Liver (tissue), 9 donors: Measurements from ENCODE around the gene INPP5E. TPM values are rescaled to one million over a fixed set of nuclear protein-coding genes. Genes with fewer than 3 reads are reported as not detected.

Experiments used
- DNase-seq: peaks from one replicate; pipeline ENCODE4 v3.0.0-alpha.2; 2017; ENCODE audit warnings: low spot score
- H3K27ac ChIP-seq, 2 donors: one replicate each; pipeline ENCODE4 v1.7.0; 2013; ENCODE audit warnings: inconsistent platforms in 2 of 2, low read length in 2 of 2, control low read depth in 1 of 2, low read depth in 1 of 2, mild to moderate bottlenecking in 1 of 2
- H3K27me3 ChIP-seq, 4 donors: one replicate each; pipeline versions ENCODE4 v1.6.1 to v1.7.0; 2013; ENCODE audit warnings: low read length in 3 of 4, inconsistent platforms in 1 of 4, mild to moderate bottlenecking in 1 of 4, moderate library complexity in 1 of 4; ENCODE audit not compliant: control insufficient read depth in 4 of 4, insufficient read depth in 4 of 4
- H3K36me3 ChIP-seq, 4 donors: one replicate each; pipeline versions ENCODE4 v1.6.1 to v1.7.0; 2013; ENCODE audit warnings: low read length in 3 of 4, mild to moderate bottlenecking in 3 of 4, low read depth in 1 of 4, moderate library complexity in 1 of 4; ENCODE audit not compliant: control insufficient read depth in 4 of 4, insufficient read depth in 3 of 4
- H3K4me1 ChIP-seq, 4 donors: one replicate each; pipeline versions ENCODE4 v1.6.1 to v1.7.0; 2013; ENCODE audit warnings: low read length in 3 of 4, mild to moderate bottlenecking in 3 of 4, moderate library complexity in 1 of 4; ENCODE audit not compliant: control insufficient read depth in 4 of 4, insufficient read depth in 4 of 4
- H3K4me3 ChIP-seq, 3 donors: one replicate each; pipeline versions ENCODE4 v1.6.1 to v1.7.0; 2013; ENCODE audit warnings: low read length in 3 of 3, control low read depth in 1 of 3, low read depth in 1 of 3, mild to moderate bottlenecking in 1 of 3
- H3K9ac ChIP-seq, 2 donors: one replicate each; pipeline ENCODE4 v1.7.0; 2013; ENCODE audit warnings: low read length in 2 of 2, mild to moderate bottlenecking in 2 of 2, moderate library complexity in 2 of 2, control low read depth in 1 of 2, low read depth in 1 of 2
- H3K9me3 ChIP-seq, 4 donors: one replicate each; pipeline versions ENCODE4 v1.6.1 to v1.7.0; 2013; ENCODE audit warnings: low read length in 3 of 4; ENCODE audit not compliant: control insufficient read depth in 4 of 4
- ATF3 ChIP-seq: IDR thresholded peaks from 2 replicates; pipeline ENCODE4 v1.6.1; 2016; ENCODE audit warnings: antibody characterized with exemption
- CTCF ChIP-seq: fragments of 150-350 bp; IDR thresholded peaks from 2 replicates; pipeline ENCODE4 v1.5.1; 2017; ENCODE audit warnings: improper control_type of control experiment, low read depth, low read length; ENCODE audit not compliant: missing input control
- EGR1 ChIP-seq, 2 donors: IDR thresholded peaks; 2 replicates each; pipeline ENCODE4 v1.6.1; 2016 to 2018; ENCODE audit warnings: antibody characterized with exemption in 2 of 2, low read depth in 2 of 2
- FOXA1 ChIP-seq: IDR thresholded peaks from 2 replicates; pipeline ENCODE4 v1.6.1; 2016; ENCODE audit warnings: antibody characterized with exemption
- GABPA ChIP-seq, 2 donors: IDR thresholded peaks in 1 of 2; conservative IDR thresholded peaks in 1 of 2; 2 replicates each; pipeline ENCODE4 v1.6.1; 2016; ENCODE audit warnings: antibody characterized with exemption in 2 of 2, mild to moderate bottlenecking in 1 of 2, moderate library complexity in 1 of 2
- HNF4A ChIP-seq, 2 donors: conservative IDR thresholded peaks; 2 replicates each; pipeline ENCODE4 v1.6.1; 2016; ENCODE audit warnings: antibody characterized with exemption in 2 of 2, mild to moderate bottlenecking in 2 of 2
- HNF4G ChIP-seq: IDR thresholded peaks from 2 replicates; pipeline ENCODE4 v1.6.1; 2016; ENCODE audit warnings: antibody characterized with exemption
- JUND ChIP-seq, 2 donors: IDR thresholded peaks; 2 replicates each; pipeline ENCODE4 v1.6.1; 2016; ENCODE audit warnings: antibody characterized with exemption in 2 of 2
- RAD21 ChIP-seq, 2 donors: IDR thresholded peaks; 2 replicates each; pipeline ENCODE4 v1.6.1; 2016; ENCODE audit warnings: antibody characterized with exemption in 2 of 2, mild to moderate bottlenecking in 2 of 2
- REST ChIP-seq: IDR thresholded peaks from 2 replicates; pipeline ENCODE4 v1.6.1; 2016; ENCODE audit warnings: antibody characterized with exemption, mild to moderate bottlenecking
- RXRA ChIP-seq, 2 donors: IDR thresholded peaks; 2 replicates each; pipeline ENCODE4 v1.6.1; 2017 to 2018; ENCODE audit warnings: antibody characterized with exemption in 2 of 2, mild to moderate bottlenecking in 1 of 2
- SP1 ChIP-seq: IDR thresholded peaks from 2 replicates; pipeline ENCODE4 v1.6.1; 2018; ENCODE audit warnings: antibody characterized with exemption, mild to moderate bottlenecking
- YY1 ChIP-seq: IDR thresholded peaks from 2 replicates; pipeline ENCODE4 v1.6.1; 2016; ENCODE audit warnings: antibody characterized with exemption, mild to moderate bottlenecking
- WGBS: extraction: QIAGEN DNeasy Blood & Tissue Kit; methylation state at CpG from one replicate; pipeline ENCODE4 v1.1.7; 2013; 5-methylcytosine and 5-hydroxymethylcytosine counted together
- polyA plus RNA-seq, 2 donors: library from polyadenylated mRNA; stranded (reverse) in 1 of 2; unstranded in 1 of 2; fragments of 200-250 nt in 1 of 2; fragments of >200 nt in 1 of 2; fragmentation: Nextera tagmentation in 1 of 2; extraction: Ambion mirVana in 1 of 2; gene quantifications; one replicate each; pipeline versions ENCODE4 v1.2.1 to v1.2.3, GENCODE V29; 2013 to 2015
- total RNA-seq, 2 donors: library from RNA; depleted of rRNA; stranded (reverse); fragments of >200 nt; gene quantifications; one replicate each; pipeline ENCODE4 v1.2.3, GENCODE V29; 2014
- donor health status: healthy.
- donor health status: healthy.
- donor health status: healthy.
- donor health status: healthy.
- donor health status: healthy.

Gene INPP5E
- total RNA-seq = 1 to 10 TPM; 3.1 to 3.3 TPM
- polyA plus RNA-seq = 1 to 10 TPM; 1.0 to 2.7 TPM

- H3K27ac ChIP-seq = peak within 1 kb of the TSS; percentile 79 to 80
- peaks cover 12 to 31% (median 21%) of the 10 kb centered on the region in 4 donors for H3K36me3 ChIP-seq
- H3K4me3 ChIP-seq = peak within 1 kb of the TSS; percentile 56 to 78 (median 73)
- H3K9ac ChIP-seq = peak within 1 kb of the TSS; percentile 33 to 61
- DNase-seq = peak; percentile 92
- peaks cover 14 to 60% (median 53%) of the 10 kb centered on the region in 4 donors for H3K4me1 ChIP-seq
- 5% methylated on average over 90 of the region's 90 CpGs for WGBS
- no peaks in the 10 kb centered on the region for H3K9me3 ChIP-seq
- TF ChIP-seq CTCF (peak; percentile 65), RAD21 (IDR thresholded peaks at IDR 0.05) (no peak), HNF4A (conservative IDR thresholded peaks at IDR 0.05) (no peak), SP1 (peak; percentile 20), YY1 (no peak)
- H3K27me3 ChIP-seq = no peaks in the 10 kb centered on the region
Observed at GRCh38 chr9:136439481-136440408, at the start of gene INPP5E. TSS of gene INPP5E (minus strand) at chr9:136439845. CDS start at chr9:136439419, 426 bp downstream.

- Histone ChIP-seq H3K36me3 (no peaks in the 10 kb centered on the region), H3K27me3 (no peaks in the 10 kb centered on the region), H3K4me3 (no peak overlapping the region), H3K27ac (peak overlapping the region; percentile 10 to 32), H3K9ac (peak overlapping the region in 1 of 2 donors; percentile 4), H3K4me1 (peaks cover 12 to 52% (median 38%) of the 10 kb centered on the region in 4 donors), H3K9me3 (no peaks in the 10 kb centered on the region)
- 16% methylated on average over 22 of the region's 22 CpGs for WGBS
- TF ChIP-seq REST = no peak
- peak; percentile 96 to 98 for TF ChIP-seq RAD21 (IDR thresholded peaks at IDR 0.05)
- TF ChIP-seq HNF4A (conservative IDR thresholded peaks at IDR 0.05) = peak in 1 of 2 donors; percentile 6
- TF ChIP-seq CTCF = peak; percentile 96
- no peak for TF ChIP-seq EGR1 (IDR thresholded peaks at IDR 0.05; ENCODE audit: low read depth in 2 of 2)
- TF ChIP-seq GABPA (IDR thresholded peaks at IDR 0.05 in 1 of 2, conservative IDR thresholded peaks at IDR 0.05 in 1 of 2) = no peak
- peak; percentile 17 to 43 for TF ChIP-seq RXRA (IDR thresholded peaks at IDR 0.05)
- TF ChIP-seq JUND (IDR thresholded peaks at IDR 0.05) = no peak
- TF ChIP-seq FOXA1 = no peak
- TF ChIP-seq HNF4G = no peak
- TF ChIP-seq ATF3 = no peak
- TF ChIP-seq SP1 = peak; percentile 8
- peak; percentile 83 for DNase-seq
Observed at GRCh38 chr9:136488247-136489214, 48.9 kb upstream of the INPP5E start.
